GM23248 (cell line): ENCODE measurements around the gene HDAC4.

Experiments used
- EZH2 ChIP-seq: fragments of 200-600 bp; sonication (generic); IDR thresholded peaks from 2 replicates; pipeline ENCODE4 v1.6.1; 2018; ENCODE audit warnings: antibody characterized with exemption, mild to moderate bottlenecking; ENCODE audit not compliant: insufficient read depth, poor library complexity, severe bottlenecking
- EZH2phosphoT487 ChIP-seq: fragments of 200-600 bp; sonication (generic); IDR thresholded peaks from 2 replicates; pipeline ENCODE4 v1.6.1; 2018; ENCODE audit warnings: antibody characterized with exemption, moderate library complexity, mild to moderate bottlenecking, low read depth; ENCODE audit not compliant: insufficient read depth

DNA sequence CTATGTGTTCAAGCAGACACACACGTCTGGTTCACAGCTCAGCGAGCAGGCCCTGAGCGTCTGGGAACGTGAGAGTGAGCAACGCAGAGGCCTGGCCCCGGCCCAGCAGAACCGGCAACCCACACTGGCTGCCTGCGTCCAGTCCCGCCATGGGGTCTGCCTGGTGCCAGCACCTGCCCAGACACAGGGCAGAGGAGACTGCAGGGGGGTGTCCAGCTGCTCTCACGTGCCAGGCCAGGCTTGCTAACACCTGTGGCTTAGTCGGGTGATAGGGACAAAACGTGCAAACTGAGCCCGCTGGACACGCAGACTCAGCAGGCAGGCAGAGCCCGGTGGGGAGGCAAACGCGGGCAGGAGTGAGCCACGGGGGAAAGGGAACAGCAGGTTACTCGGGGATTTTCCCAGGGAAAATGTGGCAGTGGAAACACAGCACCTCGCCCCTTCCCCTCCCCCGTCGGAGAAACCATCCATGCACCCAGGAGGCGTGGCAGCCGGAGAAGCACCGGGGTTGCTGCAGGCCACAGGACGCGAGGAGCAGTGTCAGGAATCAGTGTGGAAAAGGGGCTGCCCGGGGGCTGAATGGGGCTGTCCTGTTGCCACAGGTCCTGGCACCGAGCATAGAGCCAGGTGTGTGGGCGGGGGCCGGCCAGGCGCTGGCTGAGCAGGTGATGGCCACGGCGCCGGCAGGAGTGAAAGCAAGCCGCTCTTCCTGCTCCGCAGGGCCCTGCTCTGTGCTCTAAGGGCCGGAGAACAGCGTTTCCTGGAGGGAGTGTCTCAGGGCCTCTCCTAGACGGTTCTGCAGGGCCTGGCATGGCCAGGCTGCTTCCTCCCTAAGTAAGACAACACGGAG, 154.7 kb downstream of the HDAC4 start:
- TF ChIP-seq EZH2 (no peak), EZH2phosphoT487 (no peak)
